GM19372 (cell line): Measurements from ENCODE around the gene PTPRCAP.
"Not testable (repeated sequence)": the region's sequence is repeated elsewhere in the genome, so short reads cannot be mapped to it uniquely, and the experiment has no call there.

Experiments used
- ATAC-seq: cut with Tn5 transposase; IDR thresholded peaks from one replicate; pipeline ENCODE4 v1.9.1; 2021; ENCODE audit warnings: mild to moderate bottlenecking, low read depth, moderate library complexity; ENCODE audit not compliant: unreplicated experiment

The PTPRCAP gene, protein sequence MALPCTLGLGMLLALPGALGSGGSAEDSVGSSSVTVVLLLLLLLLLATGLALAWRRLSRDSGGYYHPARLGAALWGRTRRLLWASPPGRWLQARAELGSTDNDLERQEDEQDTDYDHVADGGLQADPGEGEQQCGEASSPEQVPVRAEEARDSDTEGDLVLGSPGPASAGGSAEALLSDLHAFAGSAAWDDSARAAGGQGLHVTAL

GRCh38 chr11:67437082-67437808, at the start of gene PTPRCAP:
PTPRCAP (minus strand) TSS chr11:67437682; CDS start chr11:67437619, 63 bp downstream.
- ATAC-seq = no peak

GRCh38 chr11:67486481-67487195, 49.2 kb upstream of the PTPRCAP start:
- no peak for ATAC-seq

DNA sequence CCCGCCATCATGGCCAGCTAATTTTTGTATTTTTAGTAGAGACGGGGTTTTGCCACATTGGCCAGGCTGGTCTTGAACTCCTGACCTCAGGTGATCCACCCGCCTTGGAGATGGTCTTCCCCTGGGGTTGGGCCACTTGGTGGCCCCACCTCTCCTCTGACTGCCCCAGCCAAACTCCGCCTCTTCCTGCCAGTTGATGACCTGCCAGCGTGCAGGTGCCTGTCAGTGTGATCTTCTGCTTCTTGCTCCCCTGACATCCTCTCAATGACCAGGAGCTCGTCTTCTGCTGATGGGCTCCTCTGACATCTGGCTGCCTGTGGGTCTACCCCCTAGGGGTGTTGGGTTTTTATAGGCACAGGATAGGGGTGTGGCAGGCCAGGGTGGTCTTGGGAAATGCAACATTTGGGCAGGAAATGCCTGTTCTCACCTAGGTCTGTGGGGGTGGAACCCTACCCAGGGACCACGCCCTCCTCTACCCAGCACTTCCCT, 48.4 kb upstream of the PTPRCAP start:
- not testable (repeated sequence) for ATAC-seq

GRCh38 chr11:67484847-67485311, 47.4 kb upstream of the PTPRCAP start:
- no peak for ATAC-seq

- ATAC-seq = no peak
These were observed 46.6 kb upstream of the PTPRCAP start for GRCh38 chr11:67483831-67484665.

DNA sequence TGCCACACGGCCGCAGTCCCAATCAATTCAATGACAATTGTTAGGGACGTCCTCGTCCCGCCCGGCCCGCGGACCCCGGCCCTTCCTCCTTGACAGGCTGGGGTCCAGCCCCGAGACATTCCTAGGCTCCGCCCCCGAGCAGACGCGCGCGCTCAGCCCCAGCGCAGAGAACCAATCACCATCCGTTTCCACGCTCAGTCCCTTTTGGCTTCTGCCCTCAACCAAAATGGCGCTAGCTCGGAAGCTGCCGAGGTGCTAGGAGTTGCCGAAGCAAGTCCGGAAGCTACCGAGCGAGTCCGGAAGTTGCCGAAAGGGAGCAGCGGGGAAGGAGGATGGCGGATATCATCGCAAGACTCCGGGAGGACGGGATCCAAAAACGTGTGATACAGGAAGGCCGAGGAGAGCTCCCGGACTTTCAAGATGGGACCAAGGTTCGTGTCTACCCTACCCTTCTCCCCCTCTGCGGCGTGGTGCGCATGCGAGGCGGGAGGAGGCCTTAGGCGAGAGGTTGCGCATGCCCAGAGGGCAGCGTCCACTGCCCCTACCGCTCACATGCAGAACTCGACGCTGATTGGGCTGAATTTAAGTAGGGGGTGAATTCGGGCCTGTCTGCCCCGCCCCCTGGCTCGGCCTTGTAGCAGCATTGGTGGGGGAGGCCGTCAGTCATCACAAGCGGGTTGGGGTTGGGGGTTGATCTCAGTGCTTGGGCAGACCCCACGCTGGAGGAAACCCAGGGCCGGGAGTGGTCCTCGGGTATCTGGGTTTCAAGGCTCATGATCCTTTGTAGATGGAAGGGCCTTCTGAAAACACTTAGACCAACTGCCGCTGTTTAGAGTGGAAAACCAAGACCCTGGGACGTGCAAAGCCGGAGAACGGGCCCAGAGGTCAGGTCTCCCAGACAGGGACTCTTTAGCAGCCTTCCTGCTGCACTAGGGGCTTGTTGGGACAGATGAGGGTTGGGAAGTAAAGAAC, 45.6 kb upstream of the PTPRCAP start, which contains the start of gene AIP:
AIP (plus strand) TSS at position 200 of the 972 bp plus-strand sequence; CDS start at position 333, 133 bp downstream.
- ATAC-seq = peak; percentile 65

DNA sequence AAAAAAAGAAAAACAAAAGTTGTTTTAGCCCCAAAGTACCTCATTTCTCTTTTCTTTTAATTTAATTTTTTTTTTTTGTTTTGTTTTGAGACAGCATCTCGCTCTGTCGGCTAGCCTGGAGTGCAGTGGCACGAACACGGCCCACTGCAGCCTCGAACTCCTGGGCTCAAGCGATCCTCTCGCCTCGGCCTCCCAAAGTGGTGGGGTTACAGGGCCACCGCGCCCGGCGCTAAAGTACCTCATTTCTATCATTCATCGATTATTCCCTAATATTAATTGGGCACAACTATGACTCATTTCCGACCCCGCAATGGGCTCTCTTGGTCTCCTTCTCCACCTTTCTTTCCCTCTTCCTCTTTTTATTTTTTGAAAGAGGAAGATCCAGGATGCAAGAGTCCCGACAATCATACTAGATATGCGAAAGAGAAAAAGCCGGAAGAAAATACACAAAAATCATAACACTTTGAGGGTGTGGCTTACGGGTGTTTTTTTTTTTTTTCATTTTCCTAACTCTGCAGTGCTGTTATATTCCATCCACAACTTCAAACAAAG, 44.9 kb upstream of the PTPRCAP start:
- no peak for ATAC-seq

GRCh38 chr11:67477344-67478050, 40.0 kb upstream of the PTPRCAP start:
- ATAC-seq = not testable (repeated sequence)

DNA sequence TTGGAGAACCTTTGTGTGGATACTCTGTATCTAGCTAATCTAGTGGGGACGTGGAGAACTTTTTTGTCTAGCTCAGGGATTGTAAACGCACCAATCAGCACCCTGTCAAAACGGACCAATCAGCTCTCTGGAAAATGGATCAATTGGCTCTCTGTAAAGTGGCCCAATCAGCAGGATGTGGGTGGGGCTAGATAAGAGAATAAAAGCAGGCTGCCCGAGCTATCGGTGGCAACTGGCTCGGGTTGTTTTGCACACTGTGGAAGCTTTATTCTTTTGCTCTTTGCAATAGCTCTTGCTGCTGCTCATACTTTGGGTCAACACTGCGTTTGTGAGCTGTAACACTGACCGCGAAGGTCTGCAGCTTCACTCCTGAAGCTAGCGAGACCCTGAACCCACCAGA, 39.2 kb upstream of the PTPRCAP start:
- not testable (repeated sequence) for ATAC-seq

DNA sequence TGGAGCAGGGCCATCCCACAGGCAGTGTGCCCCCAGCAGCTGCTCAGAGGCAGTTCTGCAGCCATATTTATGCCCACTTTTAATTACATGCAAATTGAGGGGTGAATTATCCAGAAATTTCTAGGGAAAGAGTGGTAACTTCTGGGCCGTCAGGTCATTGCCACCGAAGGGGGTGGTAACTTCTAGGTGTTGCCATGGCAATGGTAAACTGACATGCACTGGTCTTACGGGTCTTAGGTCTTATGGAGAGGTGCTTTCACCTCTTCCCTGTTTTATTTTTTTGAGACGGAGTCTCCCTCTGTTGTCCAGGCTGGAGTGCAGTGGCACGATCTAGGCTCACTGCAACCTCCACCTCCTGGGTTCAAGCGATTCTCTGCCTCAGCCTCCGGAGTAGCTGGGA, 35.4 kb upstream of the PTPRCAP start:
- no peak for ATAC-seq

DNA sequence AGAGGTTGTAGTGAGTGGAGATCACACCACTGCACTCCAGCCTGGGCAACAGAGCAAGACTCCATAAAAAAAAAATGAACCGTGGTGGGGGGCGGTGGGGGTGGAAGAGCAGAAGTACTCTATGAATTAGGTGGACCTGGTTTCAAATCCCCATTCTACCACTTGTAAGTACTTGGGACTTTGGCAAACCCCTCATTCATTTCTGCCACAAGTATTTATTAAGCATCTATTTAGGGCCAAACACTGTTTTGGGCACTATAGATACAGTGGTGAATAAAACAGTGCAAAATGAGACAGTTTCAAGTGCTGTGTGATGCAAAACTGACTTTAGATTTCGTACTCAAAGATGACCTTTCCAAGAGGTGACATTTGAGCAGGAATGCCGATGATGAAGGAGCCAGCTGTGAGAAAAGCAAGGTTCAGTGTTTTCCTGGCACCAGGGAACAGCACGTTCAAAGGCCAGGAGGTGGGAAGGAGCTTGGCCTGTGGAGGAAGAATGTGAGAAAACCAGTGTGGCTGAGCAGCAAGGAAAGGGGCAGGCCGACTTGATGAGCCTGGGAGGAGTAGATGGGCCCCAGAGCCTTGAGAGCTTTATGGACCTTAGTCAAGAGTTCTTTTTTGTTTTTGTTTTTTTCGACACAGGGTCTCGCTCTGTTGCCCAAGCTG, 33.0 kb upstream of the PTPRCAP start:
- no peak for ATAC-seq

DNA sequence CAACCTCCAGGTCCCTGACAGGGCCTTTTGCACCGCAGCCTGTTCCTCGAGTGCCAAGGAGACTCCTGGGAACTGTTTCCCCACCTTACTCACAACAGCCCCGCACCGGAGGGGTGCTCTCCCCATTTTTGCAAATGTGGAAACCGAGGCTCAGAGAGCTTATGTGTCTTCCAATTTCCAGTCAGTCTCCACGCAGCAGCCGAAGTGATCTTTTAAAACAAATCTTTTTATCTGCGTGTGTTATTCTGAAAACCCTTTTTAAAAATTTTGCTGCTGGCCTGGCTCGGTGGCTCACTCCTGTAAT, 32.0 kb upstream of the PTPRCAP start:
- ATAC-seq = no peak

DNA sequence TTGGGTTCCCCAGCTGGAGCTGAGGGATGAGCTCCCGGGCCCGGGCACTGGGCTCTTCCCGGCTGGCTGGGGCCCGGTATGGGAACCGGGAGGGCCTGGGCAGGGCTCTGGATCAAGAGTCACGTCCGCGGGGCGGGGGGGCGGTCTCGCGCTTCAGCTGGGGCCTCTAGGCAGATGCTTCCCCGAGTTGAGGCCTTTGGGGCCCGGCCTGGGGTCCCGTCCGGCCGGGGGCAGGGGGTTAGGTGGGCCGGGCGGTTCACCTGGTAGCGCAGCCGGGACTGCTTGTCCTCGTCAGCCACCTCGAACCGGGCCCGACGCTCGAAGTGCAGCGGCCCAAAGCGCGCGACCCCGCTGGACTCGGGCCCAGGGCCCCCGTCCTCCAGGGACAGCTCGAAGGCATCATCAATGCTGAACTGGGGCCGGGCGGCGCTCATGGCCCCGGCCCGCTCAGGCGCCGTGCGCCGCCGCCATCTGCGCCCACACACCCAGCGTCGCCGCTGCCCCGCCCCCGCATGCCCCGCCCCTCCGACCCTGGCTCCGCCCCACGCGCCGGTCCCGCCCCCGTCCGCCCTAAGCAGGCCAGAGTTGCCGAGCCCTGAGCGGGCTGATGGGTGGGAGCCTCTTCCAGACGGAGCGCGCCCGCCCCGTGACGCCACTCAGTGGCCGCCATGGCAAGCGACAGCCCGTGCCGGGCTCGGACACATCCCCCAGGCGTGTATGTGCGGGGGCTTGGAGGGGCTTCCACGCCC, 31.5 kb upstream of the PTPRCAP start, which contains the start of gene TMEM134:
TMEM134 (minus strand) TSS at position 493 of the 749 bp plus-strand sequence; CDS start at position 434, 59 bp downstream.
- peak; percentile 63 for ATAC-seq

DNA sequence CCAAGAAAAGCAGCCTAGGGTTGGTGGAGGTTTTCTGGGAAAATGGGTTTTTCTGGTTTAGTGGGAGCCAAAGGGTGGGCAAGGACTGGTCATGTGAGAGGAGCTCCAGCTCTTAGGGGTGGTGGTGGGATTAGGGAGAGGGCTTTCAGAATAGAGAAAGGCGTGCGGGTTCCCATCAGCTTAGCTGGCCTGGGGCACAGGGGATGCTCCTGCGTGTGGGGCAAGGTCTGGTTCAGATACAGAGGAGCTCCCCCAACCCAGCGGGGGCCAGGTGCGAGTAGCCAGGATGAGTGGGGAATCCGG, 30.9 kb upstream of the PTPRCAP start:
- ATAC-seq = no peak

- no peak for ATAC-seq
These were observed 30.6 kb upstream of the PTPRCAP start for GRCh38 chr11:67468056-67468455.

DNA sequence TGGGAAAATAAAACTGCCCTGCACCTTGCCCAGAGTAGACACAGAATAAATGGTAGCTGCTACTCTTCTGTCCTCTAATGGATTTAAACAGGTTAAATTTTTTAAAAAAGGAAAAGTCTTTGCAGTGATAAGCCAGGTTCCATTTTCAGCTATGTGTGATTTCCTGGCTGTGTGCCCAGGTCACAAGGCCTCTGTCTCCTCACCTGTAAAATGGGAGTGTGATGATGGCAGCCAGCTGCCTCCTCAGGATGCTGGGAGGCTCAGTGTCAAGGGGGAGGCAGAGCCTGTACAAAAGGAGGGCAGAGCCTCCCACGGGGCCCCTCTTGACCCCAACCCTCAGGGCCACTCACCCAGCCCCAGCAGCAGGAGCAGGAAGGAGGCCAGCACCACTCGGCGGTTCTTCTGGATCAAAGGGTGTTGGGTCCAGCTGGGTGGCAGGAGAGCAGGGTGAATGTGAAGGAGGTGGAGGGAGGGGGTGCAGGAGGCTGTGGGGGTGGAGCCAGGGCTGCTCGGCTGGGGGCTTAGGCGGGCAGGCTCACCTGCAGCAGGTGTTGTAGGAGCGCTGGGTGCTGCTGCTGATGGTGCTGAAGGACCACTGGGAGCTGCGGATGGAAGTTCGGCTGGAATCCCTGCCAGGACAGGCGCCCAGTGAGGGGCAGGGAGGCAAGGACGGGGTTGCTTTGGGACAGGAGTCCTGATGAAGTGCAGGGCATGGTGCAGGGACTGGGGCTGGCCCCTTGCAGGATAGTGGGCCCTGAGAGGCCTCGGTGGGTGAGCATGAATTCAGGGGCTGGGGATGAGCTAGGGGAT, 29.7 kb upstream of the PTPRCAP start:
- no peak for ATAC-seq
